Measurements from ENCODE around the gene TRAPPC8. TPM values are rescaled to one million over a fixed set of nuclear protein-coding genes. Genes with fewer than 3 reads are reported as not detected.
"Not testable (repeated sequence)": the region's sequence is repeated elsewhere in the genome, so short reads cannot be mapped to it uniquely, and the experiment has no call there.

Gene TRAPPC8
- total RNA-seq, 1 experiment from 2014 or later: 19.8 TPM

- Mint-ChIP-seq H3K27ac (ENCODE audit: unreplicated experiment) (no peak overlapping the region), H3K9me3 (ENCODE audit: unreplicated experiment) (no peaks in the 10 kb centered on the region), H3K4me3 (ENCODE audit: unreplicated experiment) (peak overlapping the region; percentile 89), H3K36me3 (ENCODE audit: insufficient read depth, unreplicated experiment) (peaks cover 6% of the 10 kb centered on the region), H3K27me3 (ENCODE audit: insufficient read depth, unreplicated experiment) (no peaks in the 10 kb centered on the region), H3K4me1 (ENCODE audit: low read depth, unreplicated experiment) (peaks cover 6% of the 10 kb centered on the region)
- Histone ChIP-seq H3K36me3 (ENCODE audit: control insufficient read depth, insufficient read depth, low read length) (no peaks in the 10 kb centered on the region), H3K27me3 (replicated peaks; ENCODE audit: control insufficient read depth, insufficient read depth, low read length) (no peaks in the 10 kb centered on the region), H3K9me3 (no peaks in the 10 kb centered on the region), H3K4me1 (no peaks in the 10 kb centered on the region), H3K4me3 (ENCODE audit: low read depth, low read length) (peak overlapping the region; percentile 79)
- BruUV-seq (replicated peaks): no TSS peak
- ChIA-PET POLR2A (no interaction called here), CTCF (no interaction called here)
- no peak for TF ChIP-seq CTCF (IDR thresholded peaks at IDR 0.05; ENCODE audit: insufficient read depth in 1 of 2, low read depth in 1 of 2, low read length in 1 of 2, severe bottlenecking in 1 of 2, unreplicated experiment in 1 of 2)
- intact Hi-C loops (cut with micrococcal nuclease; ENCODE audit: unreplicated experiment): no loop called here
- DNase-seq: no peak
These were observed 1.7 kb downstream of the TRAPPC8 start for GRCh38 chr18:31941010-31941809.

- H3K4me1 Mint-ChIP-seq (ENCODE audit: low read depth, unreplicated experiment); H3K9me3 ChIP-seq; H3K27ac Mint-ChIP-seq (ENCODE audit: unreplicated experiment); H3K36me3 ChIP-seq (ENCODE audit: control insufficient read depth, insufficient read depth, low read length); H3K36me3 Mint-ChIP-seq (ENCODE audit: insufficient read depth, unreplicated experiment); H3K4me3 Mint-ChIP-seq (ENCODE audit: unreplicated experiment); H3K27me3 ChIP-seq (replicated peaks; ENCODE audit: control insufficient read depth, insufficient read depth, low read length); H3K4me1 ChIP-seq; H3K9me3 Mint-ChIP-seq (ENCODE audit: unreplicated experiment); BruUV-seq (replicated peaks); POLR2A ChIA-PET; DNase-seq; H3K27me3 Mint-ChIP-seq (ENCODE audit: insufficient read depth, unreplicated experiment); intact Hi-C loops (cut with micrococcal nuclease; ENCODE audit: unreplicated experiment); H3K4me3 ChIP-seq (ENCODE audit: low read depth, low read length): not testable (repeated sequence)
- CTCF ChIA-PET: interaction anchor here (0.6 kb wide), 1 partner anchor 20 kb away, joined by 4 read pairs; no protein-coding TSS in a partner anchor
These were observed 8.2 kb downstream of the TRAPPC8 start for GRCh38 chr18:31934773-31935172.

- no peaks in the 10 kb centered on the region; the same call in 1 of the 2 replicates for H3K36me3 ChIP-seq (ENCODE audit: control insufficient read depth, insufficient read depth, low read length)
- Mint-ChIP-seq H3K4me3 (ENCODE audit: unreplicated experiment) (no peak overlapping the region), H3K27ac (ENCODE audit: unreplicated experiment) (no peak overlapping the region), H3K27me3 (ENCODE audit: insufficient read depth, unreplicated experiment) (no peaks in the 10 kb centered on the region), H3K9me3 (ENCODE audit: unreplicated experiment) (no peaks in the 10 kb centered on the region), H3K4me1 (ENCODE audit: low read depth, unreplicated experiment) (no peaks in the 10 kb centered on the region), H3K36me3 (ENCODE audit: insufficient read depth, unreplicated experiment) (peaks cover 15% of the 10 kb centered on the region)
- H3K4me1 ChIP-seq: no peaks in the 10 kb centered on the region
- DNase-seq: no peak
- CTCF ChIA-PET: no interaction called here
- no peaks in the 10 kb centered on the region for H3K27me3 ChIP-seq (replicated peaks; ENCODE audit: control insufficient read depth, insufficient read depth, low read length)
- POLR2A ChIA-PET: no interaction called here
- no peak for TF ChIP-seq CTCF (IDR thresholded peaks at IDR 0.05; ENCODE audit: insufficient read depth in 1 of 2, low read depth in 1 of 2, low read length in 1 of 2, severe bottlenecking in 1 of 2, unreplicated experiment in 1 of 2)
- intact Hi-C loops (cut with micrococcal nuclease; ENCODE audit: unreplicated experiment): no loop called here
- H3K9me3 ChIP-seq: no peaks in the 10 kb centered on the region
- no peak overlapping the region for H3K4me3 ChIP-seq (ENCODE audit: low read depth, low read length)
- no TSS peak for BruUV-seq (replicated peaks)
These were observed 11.1 kb downstream of the TRAPPC8 start for GRCh38 chr18:31931886-31932240.
